Uterus (tissue), 4 donors: Measurements from ENCODE around the gene RHBG. TPM values are rescaled to one million over a fixed set of nuclear protein-coding genes. Genes with fewer than 3 reads are reported as not detected.
A peak's percentile ranks its signal among the peaks of the same experiment; 100 is the strongest.
"Not testable (repeated sequence)": the region's sequence is repeated elsewhere in the genome, so short reads cannot be mapped to it uniquely, and the experiment has no call there.

Source experiments
- DNase-seq, 2 donors: peaks; one replicate each; pipeline ENCODE4 v3.0.0-alpha.2; 2019 to 2020
- H3K27ac ChIP-seq, 2 donors: fragments of 200-600 bp; sonication (generic); 1 replicate in 1 of 2; 2 replicates in 1 of 2; pipeline ENCODE4 v1.5.1; 2016 to 2018
- H3K27me3 ChIP-seq, 2 donors: fragments of 200-600 bp; sonication (generic); one replicate each; pipeline ENCODE4 v1.5.1; 2018 to 2019; ENCODE audit warnings: control low read depth in 1 of 2
- H3K36me3 ChIP-seq, 2 donors: fragments of 200-600 bp; sonication (generic); one replicate each; pipeline ENCODE4 v1.5.1; 2019; ENCODE audit warnings: control low read depth in 1 of 2
- H3K4me1 ChIP-seq, 2 donors: fragments of 200-600 bp; sonication (generic); one replicate each; pipeline ENCODE4 v1.5.1; 2018 to 2019; ENCODE audit warnings: control low read depth in 1 of 2
- H3K4me3 ChIP-seq, 2 donors: fragments of 200-600 bp; sonication (generic); 1 replicate in 1 of 2; 2 replicates in 1 of 2; pipeline ENCODE4 v1.5.1; 2018 to 2019; ENCODE audit warnings: mild to moderate bottlenecking in 1 of 2
- H3K9me3 ChIP-seq, 2 donors: fragments of 200-600 bp; sonication (generic); one replicate each; pipeline ENCODE4 v1.5.1; 2019; ENCODE audit warnings: control low read depth in 1 of 2
- POLR2A ChIP-seq, 2 donors: fragments of 450-650 bp; IDR thresholded peaks; one replicate each; pipeline ENCODE4 v1.6.1; 2016; ENCODE audit warnings: antibody characterized with exemption in 2 of 2, mild to moderate bottlenecking in 1 of 2, moderate library complexity in 1 of 2
- intact Hi-C: fragments of 100-400 bp; cut with DNase I; formaldehyde crosslinking; loops from one replicate; pipeline ENCODE4 v1.15.1; 2023; ENCODE audit warnings: low total_unique reads
- total RNA-seq, 4 donors: library from RNA; depleted of rRNA in 3 of 4; stranded (reverse); fragments of >200 nt in 3 of 4; gene quantifications; one replicate each; pipeline versions ENCODE4 v1.1.0 to v1.2.4, GENCODE V29; 2014 to 2023
- TF ChIP-seq, protein P1 (sequence below), 4 experiments: fragments of 200-600 bp in 2 of 4; fragments of 450-650 bp in 2 of 4; sonication (generic) in 2 of 4; IDR thresholded peaks; one replicate each; pipeline ENCODE4 v1.5.1; 2016 to 2019; ENCODE audit warnings: antibody characterized with exemption in 4 of 4, mild to moderate bottlenecking in 2 of 4, moderate library complexity in 1 of 4
- donor health status: DM: yes; HTN: yes; CAD: no.

RHBG gene
- total RNA-seq, 4 donors from 2014 or later = 0.49 TPM; not detected in 3

DNA sequence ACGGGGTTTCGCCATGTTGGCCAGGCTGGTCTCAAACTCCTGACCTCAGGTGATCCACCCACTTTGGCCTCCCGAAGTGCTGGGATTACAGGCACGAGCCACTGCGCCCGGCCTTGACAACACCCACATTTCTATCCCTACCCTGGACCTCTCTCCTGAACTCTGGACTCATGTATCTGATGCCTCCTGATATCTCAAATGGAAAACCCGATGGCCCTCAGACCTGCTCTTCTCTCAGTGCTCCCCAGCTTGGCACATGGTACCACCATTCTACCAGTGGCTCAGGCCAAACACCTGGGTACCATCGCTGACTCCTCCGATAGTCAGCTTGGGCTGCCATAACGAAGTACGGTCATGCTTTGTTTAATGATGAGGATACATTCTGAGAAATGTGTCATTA lies 8.5 kb upstream of the RHBG start:
- intact Hi-C loops = no loop called here
- Histone ChIP-seq H3K27me3 (peaks cover 5 to 13% of the 10 kb centered on the region in 2 donors), H3K4me1 (no peaks in the 10 kb centered on the region)

DNA sequence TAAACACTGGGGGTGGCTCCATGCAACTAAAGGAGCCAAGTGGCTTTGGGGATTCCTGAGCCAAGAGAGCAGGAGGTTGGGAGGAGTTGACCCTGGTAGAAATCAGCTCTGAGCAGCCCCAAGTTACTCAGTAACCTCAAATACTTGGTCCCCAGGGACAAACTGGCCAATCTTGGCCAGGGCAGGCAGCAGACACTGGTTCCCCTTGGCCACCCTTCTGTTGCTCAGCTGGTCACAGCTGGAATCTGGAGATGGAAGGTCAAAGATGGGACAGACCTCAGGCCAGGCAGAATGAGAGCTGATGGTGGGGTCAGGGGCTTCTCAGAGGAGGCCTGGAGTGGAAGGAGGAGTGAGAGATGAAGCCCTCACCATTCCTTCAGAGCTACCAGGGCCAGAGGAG lies 3.3 kb upstream of the RHBG start:
- TF ChIP-seq, protein P1, sequence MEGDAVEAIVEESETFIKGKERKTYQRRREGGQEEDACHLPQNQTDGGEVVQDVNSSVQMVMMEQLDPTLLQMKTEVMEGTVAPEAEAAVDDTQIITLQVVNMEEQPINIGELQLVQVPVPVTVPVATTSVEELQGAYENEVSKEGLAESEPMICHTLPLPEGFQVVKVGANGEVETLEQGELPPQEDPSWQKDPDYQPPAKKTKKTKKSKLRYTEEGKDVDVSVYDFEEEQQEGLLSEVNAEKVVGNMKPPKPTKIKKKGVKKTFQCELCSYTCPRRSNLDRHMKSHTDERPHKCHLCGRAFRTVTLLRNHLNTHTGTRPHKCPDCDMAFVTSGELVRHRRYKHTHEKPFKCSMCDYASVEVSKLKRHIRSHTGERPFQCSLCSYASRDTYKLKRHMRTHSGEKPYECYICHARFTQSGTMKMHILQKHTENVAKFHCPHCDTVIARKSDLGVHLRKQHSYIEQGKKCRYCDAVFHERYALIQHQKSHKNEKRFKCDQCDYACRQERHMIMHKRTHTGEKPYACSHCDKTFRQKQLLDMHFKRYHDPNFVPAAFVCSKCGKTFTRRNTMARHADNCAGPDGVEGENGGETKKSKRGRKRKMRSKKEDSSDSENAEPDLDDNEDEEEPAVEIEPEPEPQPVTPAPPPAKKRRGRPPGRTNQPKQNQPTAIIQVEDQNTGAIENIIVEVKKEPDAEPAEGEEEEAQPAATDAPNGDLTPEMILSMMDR (IDR thresholded peaks at IDR 0.05) = no peak
- TF ChIP-seq POLR2A (IDR thresholded peaks at IDR 0.05) = no peak
- H3K4me1 ChIP-seq = no peaks in the 10 kb centered on the region
- intact Hi-C loops = no loop called here
- H3K4me3 ChIP-seq = no peak overlapping the region
- no peaks in the 10 kb centered on the region for H3K36me3 ChIP-seq
- no peaks in the 10 kb centered on the region for H3K9me3 ChIP-seq
- H3K27me3 ChIP-seq = peaks cover 0 to 8% of the 10 kb centered on the region in 2 donors
- DNase-seq = no peak
- no peak overlapping the region for H3K27ac ChIP-seq

More for the DNA sequence above, 8.5 kb upstream of the RHBG start:
- H3K4me3 ChIP-seq = no peak overlapping the region
- no peaks in the 10 kb centered on the region for H3K9me3 ChIP-seq
- no peak for DNase-seq
- H3K27ac ChIP-seq = no peak overlapping the region
- no peaks in the 10 kb centered on the region for H3K36me3 ChIP-seq
- TF ChIP-seq POLR2A (IDR thresholded peaks at IDR 0.05) = no peak
- TF ChIP-seq, protein P1 (IDR thresholded peaks at IDR 0.05) = no peak

DNA sequence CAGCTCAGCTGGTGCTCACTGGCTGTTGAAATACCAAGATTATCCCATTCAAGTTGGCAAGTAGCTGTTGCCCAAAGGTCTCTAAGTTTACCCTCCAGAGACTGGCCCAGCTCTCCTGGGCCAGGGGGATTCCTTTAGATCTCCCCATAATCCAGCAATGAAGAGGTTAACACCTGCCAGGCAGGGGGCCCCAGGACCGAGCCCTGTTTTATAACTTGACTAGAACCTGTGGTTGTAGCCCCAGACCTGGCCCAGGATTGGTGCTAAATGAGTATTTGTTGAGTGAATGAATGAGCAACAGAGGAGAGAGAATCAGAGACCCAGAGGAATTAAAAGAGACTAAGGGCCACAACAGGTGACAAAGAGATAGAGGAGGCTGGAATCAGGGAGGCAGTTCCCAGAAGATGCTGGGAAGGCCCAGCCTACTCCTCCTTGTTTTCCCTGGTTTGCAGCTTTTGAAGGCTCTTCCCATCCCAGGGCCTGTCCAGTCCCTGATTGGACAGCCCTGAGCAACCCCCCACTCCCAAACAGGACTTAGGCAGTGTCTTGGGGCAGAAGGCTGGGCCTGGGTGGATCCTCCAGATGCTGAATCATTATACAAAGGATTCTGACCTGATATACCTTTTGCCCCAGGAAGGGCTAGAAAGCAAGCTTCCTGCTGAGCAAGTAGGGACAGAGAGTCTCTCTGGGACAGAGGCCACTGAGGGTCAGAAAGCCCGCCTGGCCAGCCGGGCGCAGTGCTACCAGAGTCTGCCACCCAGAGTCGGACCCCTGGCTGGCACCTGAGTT lies 2.4 kb upstream of the RHBG start:
- no peaks in the 10 kb centered on the region for H3K36me3 ChIP-seq
- TF ChIP-seq POLR2A (IDR thresholded peaks at IDR 0.05) = no peak
- TF ChIP-seq, protein P1 (IDR thresholded peaks at IDR 0.05) = no peak
- no peaks in the 10 kb centered on the region for H3K4me1 ChIP-seq
- peaks cover 0 to 8% of the 10 kb centered on the region in 2 donors for H3K27me3 ChIP-seq
- no peak overlapping the region for H3K27ac ChIP-seq
- no peaks in the 10 kb centered on the region for H3K9me3 ChIP-seq
- no peak for DNase-seq
- no peak overlapping the region for H3K4me3 ChIP-seq
- intact Hi-C loops = no loop called here

GRCh38 chr1:156367383-156368156 lies 1.4 kb upstream of the RHBG start:
- H3K4me1 ChIP-seq = no peaks in the 10 kb centered on the region
- no peaks in the 10 kb centered on the region for H3K9me3 ChIP-seq
- intact Hi-C loops = no loop called here
- no peak overlapping the region for H3K4me3 ChIP-seq
- no peak for DNase-seq
- H3K36me3 ChIP-seq = no peaks in the 10 kb centered on the region
- TF ChIP-seq, protein P1 (IDR thresholded peaks at IDR 0.05) = no peak
- no peak for TF ChIP-seq POLR2A (IDR thresholded peaks at IDR 0.05)
- H3K27ac ChIP-seq = no peak overlapping the region
- peaks cover 0 to 8% of the 10 kb centered on the region in 2 donors for H3K27me3 ChIP-seq

DNA sequence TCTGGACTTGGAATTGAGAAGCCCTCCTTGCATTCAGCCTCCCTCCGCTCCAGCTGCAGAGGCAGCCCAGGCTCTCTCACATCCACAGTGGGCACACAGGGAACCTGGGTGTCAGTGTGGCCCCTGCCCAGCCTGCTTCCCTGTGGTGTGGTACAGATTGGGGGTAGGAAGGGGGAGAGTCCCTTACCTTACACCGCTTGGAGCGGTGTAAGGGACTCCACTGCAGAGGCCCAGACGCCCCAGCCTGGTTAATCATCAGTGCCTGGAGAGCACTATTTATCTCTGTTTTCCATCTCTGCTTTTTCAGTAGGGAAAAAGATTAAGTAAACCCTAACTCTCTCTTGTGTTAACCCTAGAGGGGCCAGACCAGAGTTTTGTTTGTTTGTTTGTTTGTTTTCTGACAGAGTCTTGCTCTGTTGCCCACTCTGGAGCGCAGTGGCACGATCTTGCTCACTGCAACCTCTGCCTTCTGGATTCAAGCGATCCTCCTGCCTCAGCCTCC lies 803 bp upstream of the RHBG start:
- no peaks in the 10 kb centered on the region for H3K9me3 ChIP-seq
- intact Hi-C loops = no loop called here
- peaks cover 0 to 8% of the 10 kb centered on the region in 2 donors for H3K27me3 ChIP-seq
- no peak for DNase-seq
- H3K27ac ChIP-seq = no peak overlapping the region
- H3K4me1 ChIP-seq = no peaks in the 10 kb centered on the region
- TF ChIP-seq, protein P1 (IDR thresholded peaks at IDR 0.05) = no peak
- TF ChIP-seq POLR2A (IDR thresholded peaks at IDR 0.05) = no peak
- no peaks in the 10 kb centered on the region for H3K36me3 ChIP-seq
- no peak overlapping the region for H3K4me3 ChIP-seq

DNA sequence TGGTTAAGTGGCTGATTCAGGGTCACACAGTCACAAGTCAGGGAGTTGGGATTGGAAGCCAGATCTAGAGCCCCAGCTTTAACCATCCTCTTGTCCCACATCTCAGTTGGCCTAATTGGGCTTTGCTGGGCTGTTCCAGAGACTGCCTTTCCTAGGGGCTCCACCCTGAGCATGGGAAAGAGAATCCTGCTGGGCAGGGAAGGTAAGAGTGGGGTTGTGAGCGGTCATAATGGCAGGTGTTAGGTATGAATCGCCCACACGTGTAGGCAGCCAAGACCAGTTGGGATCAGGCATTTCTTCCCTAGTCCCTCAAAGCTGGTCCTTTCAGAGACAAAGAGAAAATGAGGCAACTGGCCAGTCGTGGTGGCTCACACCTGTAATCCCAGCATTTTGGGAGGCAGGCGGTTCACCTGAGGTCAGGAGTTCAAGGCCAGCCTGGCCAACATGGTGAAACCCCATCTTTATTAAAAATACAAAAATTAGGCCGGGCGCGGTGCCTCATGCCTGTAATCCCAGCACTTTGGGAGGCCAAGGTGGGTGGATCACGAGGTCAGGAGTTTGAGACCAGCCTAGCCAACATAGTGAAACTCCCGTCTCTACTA lies 775 bp downstream of the RHBG start:
- H3K4me3 ChIP-seq = peak overlapping the region in 1 of 2 donors; percentile 30
- DNase-seq, H3K4me1 ChIP-seq, H3K9me3 ChIP-seq, H3K27ac ChIP-seq, H3K27me3 ChIP-seq, H3K36me3 ChIP-seq, intact Hi-C loops: not testable (repeated sequence)
